Esophagus squamous epithelium (tissue), 4 donors: ENCODE measurements around the gene MED10.

ENCODE experiments used
- CTCF ChIP-seq, 6 experiments: fragments of 450-650 bp in 4 of 6; fragments of 200-600 bp in 2 of 6; sonication (generic) in 2 of 6; IDR thresholded peaks; one replicate each; pipeline ENCODE4 v1.5.1; 2016 to 2019; ENCODE audit warnings: antibody characterized with exemption in 6 of 6, mild to moderate bottlenecking in 4 of 6, moderate library complexity in 4 of 6
- POLR2A ChIP-seq, 4 donors: fragments of 450-650 bp; IDR thresholded peaks; one replicate each; pipeline ENCODE4 v1.6.1; 2017; ENCODE audit warnings: antibody characterized with exemption in 4 of 4, mild to moderate bottlenecking in 4 of 4, moderate library complexity in 3 of 4

DNA sequence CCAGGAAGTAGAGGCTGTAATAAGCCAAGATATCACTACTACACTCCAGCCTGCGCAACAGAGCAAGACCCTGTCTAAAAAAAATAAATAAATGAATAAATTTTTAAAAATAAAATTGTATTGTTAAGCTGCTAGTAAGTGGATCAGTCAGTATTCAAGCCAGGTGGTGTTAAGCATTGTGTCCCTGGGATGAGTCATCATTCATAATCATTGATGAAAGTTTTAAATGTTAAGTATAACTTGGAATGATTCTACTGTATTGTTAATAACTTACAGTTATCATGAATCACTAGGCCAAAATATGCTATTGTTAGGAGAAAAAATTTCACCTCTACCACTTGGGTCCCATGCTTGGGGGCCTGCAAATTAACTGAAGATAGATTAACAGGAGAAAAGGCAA lies 38.2 kb downstream of the MED10 start:
- no peak for TF ChIP-seq CTCF (IDR thresholded peaks at IDR 0.05)
- no peak for TF ChIP-seq POLR2A (IDR thresholded peaks at IDR 0.05)
